Smooth muscle cell of the brain vasculature (primary cell): ENCODE data around the gene ARSG.
"Not testable (repeated sequence)": the region's sequence is repeated elsewhere in the genome, so short reads cannot be mapped to it uniquely, and the experiment has no call there.

Source experiments
- DNase-seq: peaks from one replicate; pipeline ENCODE4 v3.0.0-alpha.2; 2012; ENCODE audit warnings: low read depth, low spot score

The ARSG gene

DNA sequence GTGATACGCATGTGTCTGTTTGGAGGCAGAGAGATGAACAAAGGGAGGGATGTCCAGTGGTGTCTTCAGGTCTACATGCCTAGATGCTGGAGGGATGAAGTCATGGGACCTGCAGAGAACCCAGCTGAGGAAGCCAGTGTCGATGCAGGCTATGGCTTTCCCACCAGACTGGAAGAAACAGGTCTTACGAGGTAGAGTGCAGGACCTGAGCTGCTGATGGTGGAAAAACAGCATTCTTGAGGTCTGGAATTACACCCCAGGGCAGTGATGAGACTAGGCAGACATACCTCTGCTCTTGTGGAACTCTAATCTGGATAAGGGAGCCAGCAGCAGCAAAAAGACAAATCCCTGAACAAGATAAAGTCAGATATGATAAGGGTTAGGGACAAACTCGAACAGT lies 37.4 kb downstream of the ARSG start:
- no peak for DNase-seq

DNA sequence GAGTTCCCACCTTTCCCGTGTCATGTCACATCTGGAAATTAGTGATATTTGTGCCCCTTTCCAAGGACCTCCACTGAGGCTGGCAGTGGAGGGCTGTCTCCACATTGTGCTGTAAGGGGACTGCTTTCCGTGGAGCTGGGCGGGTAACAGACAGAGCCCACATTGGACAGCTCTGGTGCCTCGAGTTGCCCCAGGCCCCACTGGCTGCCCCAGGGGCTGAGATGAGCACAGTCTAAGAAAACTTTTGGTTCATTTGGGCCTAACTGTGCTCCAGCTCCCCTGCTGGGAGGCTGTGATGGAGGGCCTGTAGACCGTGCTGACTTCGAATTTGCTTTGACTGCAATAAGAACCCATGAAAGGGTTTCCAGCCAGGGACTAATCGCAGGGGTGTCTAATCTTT lies 38.0 kb downstream of the ARSG start:
- DNase-seq, result no peak

DNA sequence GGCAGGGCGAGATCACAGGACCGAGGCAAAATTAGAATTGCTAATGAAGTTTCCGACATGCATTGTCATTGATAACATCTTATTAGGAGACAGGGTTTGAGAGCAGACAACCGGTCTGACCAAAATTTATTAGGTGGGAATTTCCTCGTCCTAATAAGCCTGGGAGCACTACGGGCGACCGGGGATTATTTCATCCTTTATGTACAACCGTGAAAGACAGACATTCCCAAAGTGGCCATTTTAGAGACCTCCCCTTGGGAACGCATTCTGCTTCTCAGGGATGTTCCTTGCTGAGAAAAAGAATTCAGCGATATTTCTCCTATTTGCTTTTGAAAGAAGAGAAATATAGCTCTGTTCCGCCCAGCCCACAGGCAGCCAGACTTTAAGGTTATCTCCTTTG lies 40.6 kb downstream of the ARSG start:
- not testable (repeated sequence) for DNase-seq

DNA sequence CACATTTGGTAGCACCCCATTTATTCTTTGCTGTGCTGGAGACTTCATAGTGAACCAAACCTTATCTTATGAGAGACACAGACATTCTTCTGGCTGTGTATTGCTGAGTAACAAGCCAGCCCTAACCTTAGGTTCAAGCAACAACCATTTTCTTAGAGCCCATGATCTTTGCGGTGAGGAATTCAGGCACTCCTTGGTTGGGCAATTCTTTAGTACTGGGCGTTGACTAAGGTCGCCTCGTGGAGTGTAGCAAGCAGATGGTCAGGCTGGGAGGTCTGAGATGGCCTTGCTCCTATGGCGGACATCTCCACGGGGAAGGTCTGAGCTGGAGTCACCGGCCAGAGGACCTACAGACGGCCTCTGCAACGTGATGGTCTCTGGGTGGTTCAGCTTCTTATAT lies 43.1 kb downstream of the ARSG start:
- DNase-seq, result no peak

DNA sequence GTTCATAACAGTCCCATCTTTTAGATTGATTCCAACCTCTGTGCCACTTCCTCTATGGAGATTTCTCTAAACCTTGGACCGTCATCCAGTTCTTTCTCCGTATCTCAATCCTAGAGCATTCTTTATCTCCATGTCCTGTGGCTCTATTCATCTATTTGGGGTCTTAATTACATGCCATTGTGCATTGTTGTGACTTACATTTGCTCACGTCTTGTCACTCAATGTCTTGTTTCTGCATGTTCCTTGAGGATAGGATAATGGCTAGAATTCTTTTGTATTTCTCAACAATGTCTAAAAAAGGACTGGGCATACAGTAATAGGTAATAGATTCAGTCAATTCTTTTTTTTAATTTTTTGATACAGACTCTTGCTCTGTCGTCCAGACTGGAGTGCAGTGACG lies 50.2 kb downstream of the ARSG start:
- DNase-seq, result no peak

DNA sequence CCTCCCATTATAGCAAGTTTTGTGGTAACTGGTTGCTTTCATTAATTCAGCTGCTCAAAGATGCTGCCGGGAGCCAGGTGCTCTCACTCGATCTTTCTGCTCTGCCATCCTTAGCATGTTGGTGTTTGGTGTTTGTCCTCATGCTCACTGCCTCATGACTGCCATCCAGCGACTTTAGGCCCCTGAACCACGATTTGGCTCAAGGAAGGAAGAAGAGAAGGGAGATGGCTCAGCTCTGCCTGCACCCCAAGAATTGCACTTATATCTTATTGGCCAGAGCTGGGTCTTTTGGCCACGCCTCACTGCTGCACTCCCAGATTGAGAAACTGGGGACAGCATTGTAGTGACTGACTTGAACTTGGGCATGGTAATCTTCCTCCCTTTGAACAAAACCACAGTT lies 52.7 kb downstream of the ARSG start:
- DNase-seq, result no peak

DNA sequence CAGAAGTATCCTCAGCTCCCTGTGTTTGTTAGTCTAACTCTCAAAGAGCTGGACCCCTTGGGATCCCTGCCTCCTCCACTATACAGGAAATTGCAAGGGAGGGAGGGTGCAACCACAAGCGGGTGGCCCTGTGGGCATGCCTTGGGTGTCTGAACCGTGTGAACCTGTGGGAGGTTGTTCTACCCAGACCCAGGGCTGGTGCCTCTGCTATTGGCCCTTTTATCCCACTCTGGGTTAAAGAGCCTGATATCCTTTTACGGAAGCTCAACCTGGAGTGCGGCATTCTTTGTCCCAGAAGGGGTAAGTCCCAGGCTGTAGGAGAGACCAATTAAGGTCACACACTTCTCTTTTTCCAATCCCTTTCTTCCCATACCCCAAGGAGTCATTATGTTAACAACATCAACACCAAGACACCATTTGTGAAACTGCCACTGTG lies 53.4 kb downstream of the ARSG start:
- no peak for DNase-seq

DNA sequence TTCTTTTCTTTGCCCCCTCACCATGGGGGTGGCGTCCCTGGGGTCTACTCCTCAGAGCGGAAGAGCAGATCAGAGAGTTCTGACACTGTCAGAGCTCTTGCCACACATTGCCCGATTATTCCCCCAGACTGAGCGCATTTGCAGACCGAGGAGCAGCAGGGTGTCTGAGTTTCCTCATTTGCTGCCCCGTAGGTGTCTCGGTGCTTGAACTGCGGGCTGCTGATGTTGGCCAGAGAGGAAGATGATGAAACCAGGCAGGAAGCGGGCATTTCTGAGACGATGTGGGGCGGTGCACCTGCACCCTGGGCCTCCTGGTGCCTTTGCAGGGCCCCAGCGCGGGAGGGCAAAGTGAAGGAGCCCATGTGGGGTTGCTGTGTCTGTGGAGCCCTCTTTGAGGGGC lies 55.2 kb downstream of the ARSG start:
- DNase-seq, result no peak

DNA sequence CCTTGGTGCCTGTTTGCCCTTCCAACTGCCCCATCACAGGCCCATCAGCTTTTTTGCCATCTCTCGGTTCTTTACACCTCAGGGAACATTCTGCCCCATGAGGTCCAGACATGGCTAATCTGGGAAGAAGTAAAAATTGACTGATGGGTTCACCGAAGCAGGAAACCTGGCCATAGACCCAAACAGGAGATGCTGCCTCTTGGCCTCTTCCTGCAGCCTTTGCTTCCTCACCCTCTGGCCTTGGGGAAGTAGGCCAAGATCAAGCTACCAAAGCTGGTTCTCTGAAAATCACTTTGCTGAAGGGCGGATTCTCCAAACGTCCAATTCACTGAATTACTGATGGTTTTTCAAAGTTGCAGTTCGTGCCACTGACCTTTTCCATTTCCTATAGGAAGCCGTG lies 56.1 kb downstream of the ARSG start:
- no peak for DNase-seq

DNA sequence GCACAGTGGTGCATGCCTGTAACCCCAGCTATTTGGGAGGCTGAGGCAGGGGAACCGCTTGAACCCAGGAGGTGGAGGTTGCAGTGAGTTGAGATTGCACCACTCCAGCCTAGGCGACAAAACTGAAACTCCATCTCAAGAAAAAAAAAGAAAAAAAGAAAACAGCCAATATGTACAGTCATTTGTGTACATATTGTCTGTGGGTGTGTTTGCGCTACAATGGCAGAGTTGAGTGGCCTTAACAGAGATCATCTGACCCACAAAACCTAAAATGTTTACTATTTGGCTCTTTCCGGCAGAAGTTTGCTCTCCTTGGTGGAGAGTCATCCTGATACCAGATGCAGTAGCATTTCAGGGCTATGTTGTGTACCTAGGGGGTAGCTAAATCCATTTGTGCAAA lies 57.9 kb downstream of the ARSG start:
- DNase-seq, result no peak

DNA sequence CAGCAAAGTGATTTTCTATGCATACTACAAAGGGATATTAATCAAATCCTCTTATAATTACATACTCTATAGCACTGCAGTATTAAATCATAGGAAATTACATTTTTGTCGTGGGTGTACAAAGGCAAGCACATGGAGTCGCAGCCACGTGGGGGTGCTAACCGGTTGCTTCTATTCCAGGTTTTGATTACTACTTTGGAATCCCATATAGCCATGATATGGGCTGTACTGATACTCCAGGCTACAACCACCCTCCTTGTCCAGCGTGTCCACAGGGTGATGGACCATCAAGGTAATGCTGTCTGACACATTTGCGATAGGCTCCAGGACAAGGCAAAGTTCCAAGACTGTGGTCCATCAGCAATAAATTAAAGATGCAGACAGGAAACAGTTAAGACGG lies 60.1 kb downstream of the ARSG start:
- no peak for DNase-seq

DNA sequence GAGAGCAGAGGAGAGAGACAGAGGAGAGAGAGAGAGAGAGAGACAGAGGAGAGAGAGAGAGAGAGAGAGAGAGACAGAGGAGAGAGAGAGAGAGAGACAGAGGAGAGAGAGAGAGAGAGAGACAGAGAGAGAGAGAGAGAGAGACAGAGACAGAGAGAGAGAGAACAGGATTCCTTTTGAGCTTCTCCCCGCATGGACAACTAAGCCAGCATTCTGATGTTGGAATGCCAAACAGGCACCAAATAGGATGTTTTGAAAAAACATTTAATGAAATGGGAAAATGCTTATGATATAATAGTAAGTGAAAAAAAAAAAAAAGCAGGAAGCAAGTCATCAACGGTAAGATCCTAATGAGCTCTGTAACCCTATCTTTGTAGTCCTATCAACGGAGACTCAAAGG lies 60.7 kb downstream of the ARSG start:
- no peak for DNase-seq

DNA sequence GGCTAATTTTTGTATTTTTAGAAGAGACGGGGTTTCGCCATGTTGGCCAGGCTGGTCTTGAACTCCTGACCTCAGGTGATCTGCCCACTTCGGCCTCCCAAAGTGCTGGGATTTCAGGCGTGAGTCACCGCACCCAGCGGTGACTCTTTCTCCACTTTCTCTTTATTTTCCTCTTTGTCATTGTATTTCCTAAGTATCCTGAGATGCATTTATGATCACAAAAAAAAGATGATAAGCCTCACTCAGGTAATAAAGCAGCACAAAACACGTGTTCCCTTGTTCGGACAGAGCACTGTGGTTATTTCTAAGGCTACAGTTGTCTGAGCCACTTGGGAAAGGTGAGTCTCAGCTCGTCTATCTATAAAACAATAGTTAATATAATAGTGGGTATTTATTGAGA lies 61.4 kb downstream of the ARSG start:
- not testable (repeated sequence) for DNase-seq

DNA sequence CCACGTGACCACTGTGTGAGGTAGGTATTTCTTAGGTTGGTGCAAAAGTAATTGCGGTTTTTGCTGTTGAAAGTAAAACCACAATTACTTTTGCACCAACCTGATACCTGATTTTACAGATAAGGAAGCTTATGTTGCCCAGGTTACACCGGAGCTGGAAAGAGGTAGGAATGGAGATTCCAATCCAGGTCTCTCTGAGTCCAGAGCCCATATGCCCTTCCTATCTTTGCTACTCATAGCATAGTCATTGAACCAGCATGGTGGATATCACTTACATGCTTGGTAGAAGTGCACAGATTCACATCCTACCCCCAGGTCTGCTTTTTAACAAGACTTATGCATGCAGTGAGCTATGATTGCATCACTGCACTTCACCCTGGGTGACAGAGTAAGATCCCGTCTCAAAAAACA lies 61.8 kb downstream of the ARSG start:
- no peak for DNase-seq

DNA sequence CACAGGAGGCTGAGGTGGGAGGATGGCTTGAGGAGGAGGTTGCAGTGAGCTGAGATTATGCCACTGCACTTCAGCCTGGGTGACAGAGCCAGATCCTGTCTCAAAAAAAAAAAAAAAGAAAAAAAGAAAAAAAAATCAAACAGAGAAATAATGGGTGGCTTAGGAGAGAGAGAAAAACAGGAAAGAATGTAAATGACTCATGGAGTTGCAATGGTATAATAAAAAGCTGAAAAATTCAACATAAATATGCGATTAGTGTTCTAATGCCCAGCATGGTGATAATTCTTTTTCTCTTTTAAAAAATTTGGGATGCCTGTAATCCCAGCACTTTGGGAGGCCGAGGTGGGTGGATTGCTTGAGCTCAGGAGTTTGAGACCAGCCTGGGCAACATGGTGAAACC lies 63.0 kb downstream of the ARSG start:
- DNase-seq, result not testable (repeated sequence)

DNA sequence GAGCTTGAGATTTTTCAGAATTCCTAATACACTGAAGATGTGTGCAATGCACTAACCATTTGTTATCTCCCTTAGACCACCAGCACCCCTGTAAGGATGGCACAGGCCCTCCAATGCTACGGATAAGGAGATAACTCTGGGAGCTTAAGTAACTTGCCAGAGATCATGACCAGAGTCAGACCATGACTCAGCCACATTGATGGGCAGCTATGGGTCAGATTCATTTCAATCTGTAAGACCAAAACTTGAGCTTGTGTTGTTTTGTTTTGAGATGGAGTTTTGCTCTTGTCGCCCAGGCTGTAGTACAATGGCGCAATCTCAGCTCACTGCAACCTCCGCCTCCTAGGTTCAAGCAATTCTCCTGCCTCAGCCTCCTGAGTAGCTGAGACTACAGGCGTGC lies 63.8 kb downstream of the ARSG start:
- DNase-seq, result not testable (repeated sequence)

DNA sequence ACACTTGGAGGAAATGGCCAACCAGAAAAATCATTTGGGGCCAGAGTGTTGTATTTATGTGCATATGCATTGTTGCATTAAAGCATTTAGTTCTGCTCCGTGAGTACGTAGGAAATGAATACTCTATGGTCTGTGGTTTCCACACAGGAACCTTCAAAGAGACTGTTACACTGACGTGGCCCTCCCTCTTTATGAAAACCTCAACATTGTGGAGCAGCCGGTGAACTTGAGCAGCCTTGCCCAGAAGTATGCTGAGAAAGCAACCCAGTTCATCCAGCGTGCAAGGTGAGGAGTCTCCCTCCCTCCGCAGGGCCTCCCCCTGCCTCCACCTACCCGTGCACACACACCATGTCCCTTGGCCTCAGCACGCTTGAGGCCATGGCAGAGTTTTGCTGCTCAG lies 65.2 kb downstream of the ARSG start:
- DNase-seq, result no peak

DNA sequence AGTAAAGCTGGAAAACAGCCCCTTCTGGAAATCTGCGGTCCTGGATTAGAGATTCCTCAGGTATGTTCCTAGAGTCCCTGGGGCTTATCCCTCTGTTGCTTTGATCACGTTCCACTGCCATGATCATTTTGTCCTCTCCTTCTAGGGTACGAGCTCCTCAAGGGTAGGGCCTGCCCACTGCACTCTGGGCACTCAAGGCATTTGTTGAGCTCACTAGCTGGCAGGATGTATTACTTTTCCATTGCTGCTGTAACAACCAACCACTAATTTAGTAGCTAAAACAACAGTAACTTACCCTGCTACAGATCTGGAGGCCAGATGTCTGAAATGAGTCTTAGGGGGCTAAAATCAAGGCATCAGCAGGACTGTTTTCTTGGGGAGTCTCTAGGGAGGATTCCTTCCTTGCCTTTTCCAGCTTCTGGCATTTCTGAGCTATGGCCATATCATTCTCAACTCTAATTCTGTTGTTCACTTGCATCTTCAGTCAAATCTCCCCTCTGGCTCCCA lies 65.7 kb downstream of the ARSG start:
- no peak for DNase-seq

DNA sequence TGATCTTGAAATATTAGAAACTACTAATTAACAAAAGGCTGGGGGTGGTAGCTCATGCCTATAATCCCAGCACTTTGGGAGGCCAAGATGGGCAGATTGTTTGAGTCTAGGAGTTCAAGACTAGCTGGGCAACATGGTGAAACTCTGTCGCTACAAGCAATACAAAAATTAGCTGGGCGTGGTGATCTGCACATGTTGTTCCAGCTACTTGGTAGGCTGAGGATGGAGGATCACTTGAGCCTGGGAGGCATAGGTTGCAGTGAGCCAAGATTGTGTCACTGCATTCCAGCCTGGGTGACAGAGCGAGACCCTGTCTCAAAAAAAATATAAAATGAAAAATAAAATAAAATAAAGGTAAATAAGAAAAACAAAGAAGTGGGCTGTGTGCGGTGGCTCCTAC lies 66.6 kb downstream of the ARSG start:
- no peak for DNase-seq

DNA sequence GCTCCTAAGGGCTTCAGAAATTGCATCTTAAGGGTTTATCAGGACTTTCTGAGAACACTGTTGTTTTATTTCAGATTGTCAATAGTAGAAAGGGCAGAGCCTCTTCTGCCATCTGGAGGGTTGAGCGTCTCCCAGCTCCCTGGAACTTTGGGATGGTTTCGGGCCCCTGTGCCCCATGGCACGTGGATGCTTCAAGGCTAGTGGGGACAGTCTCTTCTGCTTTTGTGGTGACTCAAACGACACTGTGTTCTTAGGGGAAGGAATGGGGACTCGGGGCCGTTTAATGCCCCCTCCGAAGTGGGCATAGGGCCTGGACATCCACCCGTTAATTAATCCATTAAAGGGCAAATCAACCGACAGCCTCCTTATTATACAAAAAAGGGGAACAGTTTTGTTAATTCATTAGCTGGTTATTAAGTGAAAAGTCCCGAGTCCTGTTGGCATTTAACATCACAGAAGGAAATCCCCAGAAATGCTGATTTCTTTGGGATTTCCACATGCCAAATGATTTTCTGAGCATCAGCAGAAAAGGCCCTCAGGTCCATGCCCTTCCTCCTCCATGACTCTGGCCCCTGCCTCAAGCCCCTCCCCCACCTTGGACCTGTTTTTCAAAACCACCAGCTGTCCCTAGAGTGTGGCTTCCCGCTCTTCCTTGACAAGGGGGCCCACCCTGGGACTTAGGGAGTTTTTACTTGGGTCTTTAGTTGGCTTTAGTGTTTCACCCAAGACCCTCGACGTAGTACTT lies 68.7 kb downstream of the ARSG start:
- DNase-seq, result no peak

DNA sequence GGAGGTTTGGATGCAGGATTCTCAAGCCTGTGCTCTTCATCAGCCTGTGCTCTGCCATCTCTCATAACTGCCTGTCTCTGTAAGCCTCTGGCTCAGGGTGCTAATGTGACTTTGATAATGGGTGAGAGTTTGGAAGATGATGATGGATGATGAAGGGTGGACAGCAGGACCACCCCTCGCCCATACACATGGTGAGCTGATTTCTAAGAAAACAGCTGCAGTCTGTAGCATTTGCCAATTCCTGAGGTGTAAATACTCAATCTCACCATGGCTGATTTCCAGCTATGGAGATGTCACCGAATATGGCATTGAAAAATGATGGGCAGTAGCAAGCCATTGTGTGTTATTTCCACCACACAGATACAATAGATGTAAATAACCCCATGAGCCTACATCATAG lies 74.2 kb downstream of the ARSG start:
- no peak for DNase-seq

DNA sequence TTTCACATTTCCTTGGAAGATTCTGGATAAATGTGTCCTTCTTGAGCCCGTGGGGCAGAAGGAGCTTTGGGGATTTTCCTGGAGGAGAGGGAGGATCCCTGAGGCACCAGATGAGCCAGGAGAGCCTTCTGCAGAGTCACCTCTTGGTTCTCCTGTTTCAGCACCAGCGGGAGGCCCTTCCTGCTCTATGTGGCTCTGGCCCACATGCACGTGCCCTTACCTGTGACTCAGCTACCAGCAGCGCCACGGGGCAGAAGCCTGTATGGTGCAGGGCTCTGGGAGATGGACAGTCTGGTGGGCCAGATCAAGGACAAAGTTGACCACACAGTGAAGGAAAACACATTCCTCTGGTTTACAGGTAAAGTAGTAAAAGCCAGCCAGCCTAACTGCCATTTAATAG lies 77.1 kb downstream of the ARSG start:
- peak; percentile 37 for DNase-seq

DNA sequence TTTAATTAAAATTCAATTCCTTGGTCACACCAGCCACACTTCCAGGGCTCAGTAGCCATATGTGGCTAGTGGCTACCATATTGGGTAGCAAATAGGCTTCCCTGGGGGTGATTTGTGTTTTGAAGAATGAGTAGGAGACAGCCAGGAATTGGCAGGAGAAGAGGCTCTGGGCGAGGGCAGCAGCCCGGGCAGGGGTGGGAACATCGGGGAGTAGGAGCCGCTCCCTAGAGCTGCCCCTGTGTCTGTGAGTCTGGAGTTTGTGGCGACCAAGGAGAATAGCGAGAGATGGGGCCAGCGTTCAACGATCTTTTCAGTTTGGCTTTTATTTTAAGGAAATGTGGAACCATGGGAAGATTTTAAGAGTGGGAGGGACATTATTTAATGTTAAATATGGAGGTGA lies 84.3 kb downstream of the ARSG start:
- no peak for DNase-seq

DNA sequence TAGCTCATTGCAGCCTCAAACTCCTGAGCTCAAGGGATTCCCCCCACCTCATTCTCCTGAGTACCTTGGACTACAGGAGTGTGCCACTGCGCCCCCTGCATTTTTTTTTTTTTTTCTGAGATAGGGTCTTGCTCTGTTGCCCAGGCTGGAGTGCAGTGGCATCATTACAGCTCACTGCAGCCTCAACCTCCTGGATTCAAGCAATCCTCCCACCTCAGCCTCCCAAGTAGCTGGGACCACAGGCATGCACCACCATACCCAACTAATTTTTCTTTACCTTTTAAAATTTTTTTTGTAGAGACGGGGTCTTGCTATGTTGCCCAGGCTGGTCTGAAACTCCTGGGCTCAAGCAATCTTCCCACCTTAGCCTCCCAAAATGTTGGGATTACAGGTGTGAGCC lies 84.9 kb downstream of the ARSG start:
- not testable (repeated sequence) for DNase-seq
